ENCODE data around the gene LPCAT3. TPM values are rescaled to one million over a fixed set of nuclear protein-coding genes. Genes with fewer than 3 reads are reported as not detected.

LPCAT3 gene
- total RNA-seq, 1 donor from 2014 or later, result 12.5 TPM

DNA sequence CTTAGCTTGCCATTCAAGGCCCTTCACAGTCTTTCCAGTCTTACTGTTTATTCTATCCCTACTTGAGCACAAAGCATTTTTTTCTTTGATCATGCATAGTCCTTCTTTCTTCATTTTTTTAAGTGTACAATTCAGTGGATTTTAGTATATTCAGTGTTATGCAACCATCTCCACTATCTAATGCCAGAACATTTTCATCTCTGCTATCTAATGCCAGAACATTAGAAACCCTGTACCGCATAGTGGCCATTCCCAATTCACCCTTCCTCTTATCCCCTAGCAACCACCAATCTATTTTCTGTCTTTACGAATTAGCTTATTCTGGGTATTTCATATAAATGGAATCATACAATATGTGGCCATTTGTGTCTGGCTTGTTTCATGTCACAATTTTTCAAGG, 13.4 kb downstream of the LPCAT3 start:
- TF ChIP-seq, protein P1, sequence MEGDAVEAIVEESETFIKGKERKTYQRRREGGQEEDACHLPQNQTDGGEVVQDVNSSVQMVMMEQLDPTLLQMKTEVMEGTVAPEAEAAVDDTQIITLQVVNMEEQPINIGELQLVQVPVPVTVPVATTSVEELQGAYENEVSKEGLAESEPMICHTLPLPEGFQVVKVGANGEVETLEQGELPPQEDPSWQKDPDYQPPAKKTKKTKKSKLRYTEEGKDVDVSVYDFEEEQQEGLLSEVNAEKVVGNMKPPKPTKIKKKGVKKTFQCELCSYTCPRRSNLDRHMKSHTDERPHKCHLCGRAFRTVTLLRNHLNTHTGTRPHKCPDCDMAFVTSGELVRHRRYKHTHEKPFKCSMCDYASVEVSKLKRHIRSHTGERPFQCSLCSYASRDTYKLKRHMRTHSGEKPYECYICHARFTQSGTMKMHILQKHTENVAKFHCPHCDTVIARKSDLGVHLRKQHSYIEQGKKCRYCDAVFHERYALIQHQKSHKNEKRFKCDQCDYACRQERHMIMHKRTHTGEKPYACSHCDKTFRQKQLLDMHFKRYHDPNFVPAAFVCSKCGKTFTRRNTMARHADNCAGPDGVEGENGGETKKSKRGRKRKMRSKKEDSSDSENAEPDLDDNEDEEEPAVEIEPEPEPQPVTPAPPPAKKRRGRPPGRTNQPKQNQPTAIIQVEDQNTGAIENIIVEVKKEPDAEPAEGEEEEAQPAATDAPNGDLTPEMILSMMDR (IDR thresholded peaks at IDR 0.05; ENCODE audit: insufficient read depth, low read length, poor library complexity, severe bottlenecking), result no peak
- no peak overlapping the region for H3K4me3 ChIP-seq (ENCODE audit: low read depth, low read length)
- no peaks in the 10 kb centered on the region for H3K27me3 ChIP-seq (ENCODE audit: control insufficient read depth, insufficient read depth, low read length)
- DNase-seq (ENCODE audit: low read depth), result no peak
- no peaks in the 10 kb centered on the region for H3K36me3 ChIP-seq (ENCODE audit: control insufficient read depth, insufficient read depth, low read length)

DNA sequence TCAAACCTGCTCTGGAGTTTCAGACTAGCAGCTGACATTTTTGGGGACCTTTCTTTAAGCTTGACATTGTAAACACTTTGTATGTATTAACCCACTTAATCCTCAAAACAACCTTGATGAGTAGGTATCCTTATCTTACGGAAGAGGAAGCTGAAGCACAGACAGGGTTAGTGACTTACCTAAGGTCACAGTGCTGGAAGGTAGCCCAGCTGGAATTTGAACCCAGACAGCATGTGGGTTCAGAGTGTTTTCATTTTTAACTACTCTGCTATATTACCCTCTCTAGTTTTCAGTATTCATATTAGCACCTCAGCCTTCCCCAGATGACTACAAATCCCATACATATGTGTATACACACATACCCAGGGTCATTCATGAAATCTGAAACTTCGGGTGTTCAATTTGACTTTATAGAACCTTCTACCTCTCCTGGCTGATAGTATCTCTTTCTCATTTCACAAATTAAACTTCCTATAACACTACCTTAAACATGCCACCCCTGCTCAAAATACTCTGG, 13.9 kb downstream of the LPCAT3 start:
- Histone ChIP-seq H3K27me3 (ENCODE audit: control insufficient read depth, insufficient read depth, low read length) (no peaks in the 10 kb centered on the region), H3K4me3 (ENCODE audit: low read depth, low read length) (no peak overlapping the region), H3K36me3 (ENCODE audit: control insufficient read depth, insufficient read depth, low read length) (no peaks in the 10 kb centered on the region)
- no peak for DNase-seq (ENCODE audit: low read depth)
- TF ChIP-seq, protein P1 (IDR thresholded peaks at IDR 0.05; ENCODE audit: insufficient read depth, low read length, poor library complexity, severe bottlenecking), result no peak

DNA sequence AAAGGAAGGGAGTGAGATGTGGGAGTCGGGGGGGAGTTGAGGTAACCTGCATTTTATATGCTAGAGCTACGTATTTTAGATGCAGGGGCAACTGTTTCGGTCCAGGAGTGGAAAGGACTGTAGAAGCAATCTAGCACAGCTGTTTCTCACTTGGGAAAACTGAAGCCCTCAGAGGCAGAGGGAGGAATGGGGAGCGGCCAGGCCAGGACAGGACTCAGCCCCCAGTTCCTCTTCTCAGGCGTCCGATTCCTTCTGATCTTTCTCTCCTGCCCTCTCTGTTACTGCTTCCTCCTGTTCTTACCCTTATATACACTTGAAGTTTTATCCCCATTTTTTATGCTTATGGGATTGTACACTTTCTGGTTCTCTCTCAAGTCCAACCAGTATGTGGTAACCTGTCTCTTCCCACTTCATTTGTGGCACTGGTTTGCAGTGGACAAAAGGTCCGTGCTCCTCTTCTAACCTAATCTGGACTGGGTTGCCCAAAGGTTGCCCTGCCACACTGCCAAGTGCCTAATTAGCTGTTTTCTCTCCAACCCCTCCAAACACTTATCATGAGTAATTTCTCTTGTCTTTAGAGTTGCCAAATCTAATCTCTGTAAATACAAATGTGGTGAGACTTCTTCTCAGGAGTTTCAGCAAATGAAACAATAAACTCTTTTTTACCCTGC, 16.2 kb downstream of the LPCAT3 start:
- Histone ChIP-seq H3K4me3 (ENCODE audit: low read depth, low read length) (no peak overlapping the region), H3K27me3 (ENCODE audit: control insufficient read depth, insufficient read depth, low read length) (no peaks in the 10 kb centered on the region), H3K36me3 (ENCODE audit: control insufficient read depth, insufficient read depth, low read length) (no peaks in the 10 kb centered on the region)
- TF ChIP-seq, protein P1 (IDR thresholded peaks at IDR 0.05; ENCODE audit: insufficient read depth, low read length, poor library complexity, severe bottlenecking), result no peak
- DNase-seq (ENCODE audit: low read depth), result no peak

DNA sequence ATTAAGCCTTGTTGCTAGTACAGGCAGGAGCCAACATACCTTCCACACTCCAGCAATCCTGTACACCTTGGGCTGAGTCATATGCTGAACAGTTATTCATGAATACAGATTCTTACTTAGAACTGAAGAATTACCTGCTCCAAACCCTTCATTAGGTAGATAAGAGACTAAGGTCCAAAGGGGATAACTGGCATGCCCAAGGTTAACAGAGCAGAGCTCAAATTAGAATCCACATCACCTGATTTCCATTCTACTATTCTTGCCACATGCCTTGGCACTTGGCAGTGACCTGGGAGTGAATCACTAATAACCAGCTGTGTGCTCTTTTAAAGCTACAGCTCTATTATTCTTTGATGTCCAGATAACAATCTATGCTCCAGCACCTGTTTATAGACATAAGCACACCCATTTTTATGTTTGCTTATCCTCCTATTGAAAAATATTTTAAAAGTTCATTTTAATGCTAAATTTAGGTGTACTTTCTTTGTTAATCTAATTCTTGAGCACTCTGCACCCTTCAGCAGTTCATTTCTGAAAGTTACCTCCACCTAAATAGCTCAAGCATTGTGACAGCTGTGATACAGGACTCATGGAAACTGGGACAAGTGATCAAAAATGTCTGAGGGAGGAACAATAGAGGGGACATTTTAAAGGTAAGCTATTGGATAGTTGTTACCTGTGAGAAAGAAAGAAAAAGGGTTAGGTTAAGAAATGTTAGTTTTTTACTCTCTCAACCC, 19.4 kb downstream of the LPCAT3 start:
- H3K27me3 ChIP-seq (ENCODE audit: control insufficient read depth, insufficient read depth, low read length), result no peaks in the 10 kb centered on the region
- TF ChIP-seq, protein P1 (IDR thresholded peaks at IDR 0.05; ENCODE audit: insufficient read depth, low read length, poor library complexity, severe bottlenecking), result no peak
- H3K36me3 ChIP-seq (ENCODE audit: control insufficient read depth, insufficient read depth, low read length), result no peaks in the 10 kb centered on the region
- no peak overlapping the region for H3K4me3 ChIP-seq (ENCODE audit: low read depth, low read length)
- DNase-seq (ENCODE audit: low read depth), result peak; percentile 26

DNA sequence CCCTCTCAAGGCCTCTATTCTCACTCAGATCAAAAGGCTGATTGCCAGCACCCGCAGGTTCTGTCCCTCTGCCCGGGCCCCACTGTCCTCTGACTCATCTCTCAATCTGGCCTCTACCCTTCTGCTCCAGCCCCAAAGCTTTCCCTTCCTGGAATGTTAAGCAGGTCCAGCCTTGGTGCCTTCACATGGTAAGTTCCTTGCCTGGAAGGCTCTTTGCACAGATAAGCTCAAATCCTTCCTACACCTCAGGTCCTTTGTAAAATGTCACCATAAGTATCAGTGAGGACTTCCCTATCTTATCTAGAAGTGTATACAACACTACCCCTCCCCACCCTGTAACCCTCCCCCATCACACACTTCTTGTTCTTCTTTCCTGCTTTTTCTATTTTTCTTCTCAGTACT, 22.2 kb downstream of the LPCAT3 start:
- no peak overlapping the region for H3K4me3 ChIP-seq (ENCODE audit: low read depth, low read length)
- H3K36me3 ChIP-seq (ENCODE audit: control insufficient read depth, insufficient read depth, low read length), result no peaks in the 10 kb centered on the region
- no peaks in the 10 kb centered on the region for H3K27me3 ChIP-seq (ENCODE audit: control insufficient read depth, insufficient read depth, low read length)
- TF ChIP-seq, protein P1 (IDR thresholded peaks at IDR 0.05; ENCODE audit: insufficient read depth, low read length, poor library complexity, severe bottlenecking), result no peak
- DNase-seq (ENCODE audit: low read depth), result no peak
